ENCODE measurements around the gene NKRF.

GRCh38 chrX:119574394-119575266 is 31.6 kb downstream of the NKRF start, which contains the start of gene UBE2A:
- peak; percentile 11 to 54 (median 30) for TF ChIP-seq CTCF (IDR thresholded peaks at IDR 0.05)
- peak in 1 of 4 donors; percentile 7 for TF ChIP-seq EP300 (IDR thresholded peaks at IDR 0.05)
- peak; percentile 41 to 90 (median 82) for TF ChIP-seq POLR2A (IDR thresholded peaks at IDR 0.05)
- peak; percentile 78 to 94 for TF ChIP-seq POLR2AphosphoS5 (IDR thresholded peaks at IDR 0.05)

All from upper lobe of left lung (tissue), 4 donors.